H1 (cell line): ENCODE results near the gene MTF1. TPM values are rescaled to one million over a fixed set of nuclear protein-coding genes. Genes with fewer than 3 reads are reported as not detected.

Experiments
- JUN ChIP-seq: IDR thresholded peaks from 2 replicates; pipeline ENCODE4 v1.6.1; 2011; ENCODE audit warnings: low read depth, mild to moderate bottlenecking, improper control_type of control experiment, low read length
- KDM1A ChIP-seq: fragments of 200-600, 300-600 bp; sonication (generic); IDR thresholded peaks from 2 replicates; pipeline ENCODE4 v1.7.1; 2016; ENCODE audit warnings: mild to moderate bottlenecking, low read length, borderline replicate concordance
- RAD21 ChIP-seq, 2 experiments: IDR thresholded peaks in 1 of 2; conservative IDR thresholded peaks in 1 of 2; 2 replicates each; pipeline ENCODE4 v1.6.1; 2011; ENCODE audit warnings: low read depth in 2 of 2, low read length in 2 of 2, improper control_type of control experiment in 1 of 2, inconsistent platforms in 1 of 2, mild to moderate bottlenecking in 1 of 2, moderate library complexity in 1 of 2
- RFX5 ChIP-seq: IDR thresholded peaks from 2 replicates; pipeline ENCODE4 v1.6.1; 2011; ENCODE audit warnings: low read depth, low read length, improper control_type of control experiment, borderline replicate concordance
- SRF ChIP-seq: IDR thresholded peaks from 2 replicates; pipeline ENCODE4 v1.6.1; 2011; ENCODE audit warnings: mild to moderate bottlenecking, low read depth, low read length, moderate library complexity
- polyA plus RNA-seq, 7 experiments: library from polyadenylated mRNA; depleted of rRNA in 3 of 7; stranded (reverse) in 5 of 7; unstranded in 2 of 7; fragments of >200 nt in 5 of 7; fragments of 200-250 nt in 2 of 7; gene quantifications; 1 replicate in 5 of 7; 2 replicates in 1 of 7; 4 replicates in 1 of 7; pipeline versions ENCODE4 v1.2.1 to v1.2.3, GENCODE V29; 2011 to 2013; ENCODE audit warnings: missing spikeins in 2 of 7, mixed read lengths in 2 of 7
- total RNA-seq: library from RNA; stranded (reverse); fragmentation: NEBNext Ultra II Directional; extraction: Animal tissue kit (Norgen Biotek cat#: 25700); gene quantifications from 2 replicates; pipeline ENCODE4 v1.2.1, GENCODE V29; 2021
- TF ChIP-seq, protein P1 (sequence below): IDR thresholded peaks from 2 replicates; pipeline ENCODE4 v1.6.1; 2012; ENCODE audit warnings: low read length, inconsistent platforms

MTF1 gene
- total and polyA plus RNA-seq, 2 of the 8 experiments (the other 6 are each of a cell fraction or from before 2014, with no cell fraction given): 4.0 to 15.5 TPM

DNA sequence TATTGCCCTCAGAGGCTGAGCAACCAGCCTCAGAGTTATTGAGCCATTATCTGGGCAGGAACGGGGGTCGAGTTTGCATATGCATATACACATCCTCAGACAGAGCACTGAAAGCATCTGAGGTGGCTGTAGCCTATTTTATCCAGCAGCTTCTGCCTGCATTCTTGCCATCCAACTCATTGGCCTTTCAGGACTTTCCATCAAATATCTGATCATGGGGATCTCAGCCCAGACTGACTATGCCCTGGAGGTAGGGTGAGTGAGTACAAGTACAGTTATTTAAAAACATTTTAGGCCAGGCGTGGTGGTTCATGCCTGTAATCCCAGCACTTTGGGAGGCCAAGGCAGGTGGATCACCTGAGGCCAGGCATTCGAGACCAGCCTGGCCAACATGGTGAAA is 1.8 kb upstream of the MTF1 start (continued):
- TF ChIP-seq, protein P1, sequence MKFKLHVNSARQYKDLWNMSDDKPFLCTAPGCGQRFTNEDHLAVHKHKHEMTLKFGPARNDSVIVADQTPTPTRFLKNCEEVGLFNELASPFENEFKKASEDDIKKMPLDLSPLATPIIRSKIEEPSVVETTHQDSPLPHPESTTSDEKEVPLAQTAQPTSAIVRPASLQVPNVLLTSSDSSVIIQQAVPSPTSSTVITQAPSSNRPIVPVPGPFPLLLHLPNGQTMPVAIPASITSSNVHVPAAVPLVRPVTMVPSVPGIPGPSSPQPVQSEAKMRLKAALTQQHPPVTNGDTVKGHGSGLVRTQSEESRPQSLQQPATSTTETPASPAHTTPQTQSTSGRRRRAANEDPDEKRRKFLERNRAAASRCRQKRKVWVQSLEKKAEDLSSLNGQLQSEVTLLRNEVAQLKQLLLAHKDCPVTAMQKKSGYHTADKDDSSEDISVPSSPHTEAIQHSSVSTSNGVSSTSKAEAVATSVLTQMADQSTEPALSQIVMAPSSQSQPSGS: no peak
- no peak for TF ChIP-seq KDM1A
- TF ChIP-seq RFX5: no peak
- TF ChIP-seq JUN: no peak
- no peak for TF ChIP-seq SRF
- no peak for TF ChIP-seq RAD21 (IDR thresholded peaks at IDR 0.05 in 1 of 2, conservative IDR thresholded peaks at IDR 0.05 in 1 of 2; ENCODE audit: low read depth in 2 of 2, low read length in 2 of 2)
